Astrocyte (in vitro differentiated cells and primary cell): Measurements from ENCODE around the gene GFRA4. TPM values are rescaled to one million over a fixed set of nuclear protein-coding genes. Genes with fewer than 3 reads are reported as not detected.

Experiments used
- DNase-seq: peaks from one replicate; pipeline ENCODE4 v3.0.0-alpha.2; 2010; ENCODE audit warnings: low read depth
- FAIRE-seq: peaks from 2 replicates; lab custom pipeline; 2011; peaks lifted over from hg19 to GRCh38; lab: Jason Lieb, UNC
- H2AFZ ChIP-seq: 2 replicates; pipeline ENCODE4 v1.6.0; 2012; ENCODE audit warnings: low read depth, low read length, inconsistent platforms
- H3K27ac ChIP-seq: 2 replicates; pipeline ENCODE4 v1.5.1; 2011; ENCODE audit warnings: low read depth, low read length, inconsistent platforms
- H3K27me3 ChIP-seq: 2 replicates; pipeline ENCODE4 v1.6.0; 2011; ENCODE audit warnings: low read length, inconsistent platforms; ENCODE audit not compliant: insufficient read depth
- H3K36me3 ChIP-seq: 2 replicates; pipeline ENCODE4 v1.5.1; 2011; ENCODE audit warnings: low read length, inconsistent platforms; ENCODE audit not compliant: insufficient read depth
- H3K4me1 ChIP-seq: 2 replicates; pipeline ENCODE4 v1.5.1; 2011; ENCODE audit warnings: low read length, inconsistent platforms; ENCODE audit not compliant: insufficient read depth
- H3K4me2 ChIP-seq: 2 replicates; pipeline ENCODE4 v1.6.0; 2012; ENCODE audit warnings: low read length, inconsistent platforms
- H3K4me3 ChIP-seq: 2 replicates; pipeline ENCODE4 v1.5.1; 2011; ENCODE audit warnings: low read depth, mild to moderate bottlenecking, low read length, inconsistent platforms; ENCODE audit not compliant: insufficient read depth
- H3K79me2 ChIP-seq: 2 replicates; pipeline ENCODE4 v1.6.0; 2012; ENCODE audit warnings: mild to moderate bottlenecking, low read length, inconsistent platforms; ENCODE audit not compliant: insufficient read depth
- H3K9ac ChIP-seq: 2 replicates; pipeline ENCODE4 v1.6.0; 2012; ENCODE audit warnings: mild to moderate bottlenecking, low read length, inconsistent platforms
- H3K9me3 ChIP-seq: 2 replicates; pipeline ENCODE4 v1.5.1; 2012; ENCODE audit warnings: low read depth, mild to moderate bottlenecking, low read length, inconsistent platforms; ENCODE audit not compliant: insufficient read depth
- H4K20me1 ChIP-seq: 2 replicates; pipeline ENCODE4 v1.6.0; 2012; ENCODE audit warnings: low read length, inconsistent platforms; ENCODE audit not compliant: insufficient read depth
- H3K27ac Mint-ChIP-seq: one replicate; pipeline ENCODE4 v1.8.0; 2021; ENCODE audit warnings: mild to moderate bottlenecking, mixed read lengths; ENCODE audit not compliant: unreplicated experiment
- H3K27me3 Mint-ChIP-seq: one replicate; pipeline ENCODE4 v1.8.0; 2021; ENCODE audit warnings: low read depth, mixed read lengths; ENCODE audit not compliant: unreplicated experiment
- H3K36me3 Mint-ChIP-seq: one replicate; pipeline ENCODE4 v1.8.0; 2021; ENCODE audit warnings: low read depth, mixed read lengths; ENCODE audit not compliant: unreplicated experiment
- H3K4me1 Mint-ChIP-seq: one replicate; pipeline ENCODE4 v1.8.0; 2021; ENCODE audit warnings: low read depth, mixed read lengths; ENCODE audit not compliant: unreplicated experiment
- H3K4me3 Mint-ChIP-seq: one replicate; pipeline ENCODE4 v1.8.0; 2021; ENCODE audit warnings: mild to moderate bottlenecking, moderate library complexity, mixed read lengths; ENCODE audit not compliant: unreplicated experiment
- H3K9me3 Mint-ChIP-seq: one replicate; pipeline ENCODE4 v1.8.0; 2021; ENCODE audit warnings: mild to moderate bottlenecking, mixed read lengths; ENCODE audit not compliant: unreplicated experiment
- EZH2 ChIP-seq: IDR thresholded peaks from 2 replicates; pipeline ENCODE4 v1.6.1; 2012; ENCODE audit warnings: mild to moderate bottlenecking, low read length, inconsistent platforms; ENCODE audit not compliant: insufficient read depth
- total RNA-seq: library from RNA; stranded (reverse); gene quantifications from 2 replicates; pipeline ENCODE4 v1.2.1, GENCODE V29; 2021
- TF ChIP-seq, protein P1 (sequence below): IDR thresholded peaks from 2 replicates; pipeline ENCODE4 v1.5.1; 2011; ENCODE audit warnings: low read depth, mild to moderate bottlenecking, inconsistent platforms, low read length, moderate library complexity; ENCODE audit not compliant: insufficient read depth

GFRA4 gene
- total RNA-seq, 1 donor from 2014 or later, result not detected

DNA sequence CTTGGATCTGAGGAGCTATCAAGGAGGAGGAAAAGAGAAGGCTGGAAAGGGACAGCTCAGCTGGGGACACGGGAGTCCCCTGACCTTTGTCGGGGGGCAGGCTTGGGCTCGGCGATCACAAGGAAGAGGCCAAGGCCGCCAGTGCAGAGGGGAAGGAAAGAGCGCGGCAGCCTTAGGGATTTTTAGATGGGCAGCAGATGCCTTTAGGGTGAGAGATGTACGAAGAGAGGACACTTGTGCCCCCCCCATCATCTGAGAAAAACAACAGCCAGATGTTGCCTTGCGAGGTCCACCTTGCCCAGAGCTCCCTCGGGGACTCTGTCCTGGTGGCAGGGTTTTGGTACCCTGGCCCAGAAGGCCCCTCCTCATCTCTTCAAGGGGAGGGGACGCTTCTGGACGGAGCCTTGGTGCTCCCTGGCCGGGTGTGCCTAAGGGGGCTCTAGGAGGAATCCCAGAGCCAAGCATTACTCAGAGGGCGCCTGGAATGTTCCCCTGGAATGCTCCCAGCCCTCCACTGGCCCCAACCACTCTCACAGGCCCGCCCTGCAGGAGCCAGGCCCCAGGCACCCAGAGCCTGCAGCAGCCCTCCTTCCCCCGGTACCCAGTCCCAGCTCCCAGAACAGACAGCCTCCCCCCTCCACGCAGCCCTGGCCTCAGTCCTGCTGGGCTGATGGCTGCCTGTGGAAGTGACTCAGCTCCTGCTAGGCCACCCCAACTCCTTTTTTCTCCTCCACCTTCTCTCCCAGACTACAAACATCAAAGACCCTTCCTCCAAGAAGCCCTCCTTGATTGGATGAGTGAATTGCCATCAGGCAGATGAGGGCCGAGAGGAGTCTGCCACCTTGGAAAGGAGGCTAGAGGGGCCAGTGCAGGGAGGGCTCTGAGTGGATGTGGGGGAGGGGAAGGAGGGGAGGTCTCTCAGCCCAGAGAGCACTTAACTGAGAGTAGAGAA is 16.8 kb upstream of the GFRA4 start:
- H3K27me3 ChIP-seq, result peaks cover 14% of the 10 kb centered on the region
- no peak for FAIRE-seq
- no peaks in the 10 kb centered on the region for H3K79me2 ChIP-seq
- peaks cover 25% of the 10 kb centered on the region for H3K27me3 Mint-ChIP-seq
- peak overlapping the region; percentile 75 for H3K27ac Mint-ChIP-seq
- no peaks in the 10 kb centered on the region for H4K20me1 ChIP-seq
- peaks cover 13% of the 10 kb centered on the region for H3K4me1 Mint-ChIP-seq
- H3K4me3 Mint-ChIP-seq, result peak overlapping the region; percentile 69
- no peaks in the 10 kb centered on the region for H3K9me3 Mint-ChIP-seq
- no peak for TF ChIP-seq EZH2
- TF ChIP-seq, protein P1, sequence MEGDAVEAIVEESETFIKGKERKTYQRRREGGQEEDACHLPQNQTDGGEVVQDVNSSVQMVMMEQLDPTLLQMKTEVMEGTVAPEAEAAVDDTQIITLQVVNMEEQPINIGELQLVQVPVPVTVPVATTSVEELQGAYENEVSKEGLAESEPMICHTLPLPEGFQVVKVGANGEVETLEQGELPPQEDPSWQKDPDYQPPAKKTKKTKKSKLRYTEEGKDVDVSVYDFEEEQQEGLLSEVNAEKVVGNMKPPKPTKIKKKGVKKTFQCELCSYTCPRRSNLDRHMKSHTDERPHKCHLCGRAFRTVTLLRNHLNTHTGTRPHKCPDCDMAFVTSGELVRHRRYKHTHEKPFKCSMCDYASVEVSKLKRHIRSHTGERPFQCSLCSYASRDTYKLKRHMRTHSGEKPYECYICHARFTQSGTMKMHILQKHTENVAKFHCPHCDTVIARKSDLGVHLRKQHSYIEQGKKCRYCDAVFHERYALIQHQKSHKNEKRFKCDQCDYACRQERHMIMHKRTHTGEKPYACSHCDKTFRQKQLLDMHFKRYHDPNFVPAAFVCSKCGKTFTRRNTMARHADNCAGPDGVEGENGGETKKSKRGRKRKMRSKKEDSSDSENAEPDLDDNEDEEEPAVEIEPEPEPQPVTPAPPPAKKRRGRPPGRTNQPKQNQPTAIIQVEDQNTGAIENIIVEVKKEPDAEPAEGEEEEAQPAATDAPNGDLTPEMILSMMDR, result no peak
- no peak overlapping the region for H3K27ac ChIP-seq
- peaks cover 33% of the 10 kb centered on the region for H3K4me1 ChIP-seq
- no peaks in the 10 kb centered on the region for H3K36me3 ChIP-seq
- no peaks in the 10 kb centered on the region for H3K9me3 ChIP-seq
- peak; percentile 65 for DNase-seq
- no peak overlapping the region for H3K4me3 ChIP-seq
- H3K36me3 Mint-ChIP-seq, result no peaks in the 10 kb centered on the region
- no peak overlapping the region for H2AFZ ChIP-seq
- peak overlapping the region; percentile 40 for H3K4me2 ChIP-seq
- H3K9ac ChIP-seq, result peak overlapping the region; percentile 2

DNA sequence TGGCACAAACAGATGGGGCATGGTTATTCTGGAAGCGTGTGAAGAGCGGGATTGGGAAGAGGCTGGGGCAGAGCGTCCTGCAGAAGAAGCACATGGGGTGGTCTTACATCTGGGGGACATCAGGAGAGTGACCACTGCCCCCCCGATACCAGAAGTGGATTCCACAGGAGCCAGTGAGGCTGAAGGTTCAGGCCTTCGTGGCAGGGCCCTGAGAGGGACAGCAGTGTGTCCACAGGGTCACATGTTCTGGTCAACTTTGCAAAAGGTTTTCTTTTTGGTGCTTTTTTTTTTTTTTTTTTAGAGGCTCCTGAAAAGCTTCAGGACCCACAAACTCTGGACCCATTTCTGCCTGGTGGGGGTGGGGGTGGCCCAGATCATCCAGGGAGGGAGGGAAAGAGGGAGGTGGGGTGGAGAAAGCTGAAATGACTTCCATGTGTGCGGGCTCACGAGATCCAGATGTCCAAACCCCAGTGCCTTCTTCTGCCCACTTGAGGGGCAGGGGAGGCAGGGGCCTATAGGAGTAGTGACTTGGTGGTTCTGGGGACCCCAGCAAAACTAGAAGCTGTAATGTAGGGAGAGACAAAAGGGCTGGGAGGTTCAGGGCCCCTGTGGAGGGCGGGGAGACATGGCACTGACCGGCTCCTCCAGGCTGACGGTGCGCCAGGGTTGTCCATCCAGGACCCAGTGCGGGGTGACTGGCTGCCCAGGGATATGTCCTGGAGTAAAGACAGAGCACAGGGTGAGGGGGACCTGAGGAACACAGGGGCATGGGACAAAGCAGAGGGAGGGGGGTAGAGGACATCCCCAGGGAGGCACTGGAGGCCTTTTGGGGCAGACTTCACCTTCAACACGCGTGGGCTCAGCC is 15.9 kb upstream of the GFRA4 start:
- H3K4me3 ChIP-seq, result no peak overlapping the region
- Mint-ChIP-seq H3K9me3 (no peaks in the 10 kb centered on the region), H3K4me1 (peaks cover 13% of the 10 kb centered on the region), H3K4me3 (peak overlapping the region; percentile 69), H3K27me3 (peaks cover 26% of the 10 kb centered on the region), H3K27ac (no peak overlapping the region), H3K36me3 (no peaks in the 10 kb centered on the region)
- no peaks in the 10 kb centered on the region for H3K9me3 ChIP-seq
- no peak overlapping the region for H3K4me2 ChIP-seq
- TF ChIP-seq EZH2, result no peak
- TF ChIP-seq, protein P1, result no peak
- no peak overlapping the region for H2AFZ ChIP-seq
- no peaks in the 10 kb centered on the region for H4K20me1 ChIP-seq
- no peak for FAIRE-seq
- no peak overlapping the region for H3K9ac ChIP-seq
- H3K79me2 ChIP-seq, result no peaks in the 10 kb centered on the region
- H3K27me3 ChIP-seq, result peaks cover 22% of the 10 kb centered on the region
- DNase-seq, result no peak
- no peaks in the 10 kb centered on the region for H3K36me3 ChIP-seq
- H3K4me1 ChIP-seq, result peaks cover 33% of the 10 kb centered on the region
- H3K27ac ChIP-seq, result no peak overlapping the region
